ENCODE measurements around the gene APOBEC3F.
"Not testable (repeated sequence)": the region's sequence is repeated elsewhere in the genome, so short reads cannot be mapped to it uniquely, and the experiment has no call there.

The APOBEC3F gene

DNA sequence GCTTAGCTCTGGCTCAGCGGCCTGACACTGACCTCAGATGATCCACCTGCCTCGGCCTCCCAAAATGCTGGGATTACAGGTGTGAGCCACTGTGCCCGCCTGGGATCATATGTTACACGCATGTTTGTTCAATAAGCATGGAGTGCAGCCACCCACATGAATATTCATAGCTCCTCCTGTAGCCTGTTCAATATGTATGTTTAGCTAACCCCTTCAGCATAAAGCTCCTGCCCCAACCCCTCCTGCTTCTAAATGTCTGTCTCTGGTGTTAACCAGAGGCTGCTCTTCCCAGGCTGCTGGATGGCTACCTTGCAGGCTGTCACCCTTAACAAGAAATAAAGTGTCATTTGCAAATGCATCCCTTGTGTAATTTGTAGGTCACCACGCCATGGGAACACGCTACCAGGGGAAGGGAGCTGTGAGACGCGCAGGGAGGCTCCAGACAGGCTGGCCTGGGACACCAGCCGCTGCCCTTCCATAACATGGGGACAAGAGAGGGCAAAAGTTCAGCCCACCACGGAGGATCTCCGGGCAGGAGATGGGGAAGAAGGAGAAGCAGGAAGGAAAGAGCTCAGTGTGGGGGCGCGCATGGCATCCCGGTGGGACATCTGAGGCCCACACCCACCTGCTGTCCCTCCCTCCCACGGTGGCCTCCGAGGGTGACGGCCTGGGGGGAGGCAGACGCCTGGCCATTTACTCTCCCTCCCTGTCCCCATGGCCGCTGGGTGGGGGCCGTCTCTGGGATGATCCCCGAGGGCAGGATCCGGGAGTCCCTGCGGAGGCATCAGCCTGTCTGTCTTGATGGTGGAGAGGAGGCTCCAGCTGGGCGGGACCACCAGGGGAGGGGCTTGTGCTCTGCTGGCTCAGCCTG lies 35.7 kb downstream of the APOBEC3F start:
- DNase-seq = not testable (repeated sequence)

DNA sequence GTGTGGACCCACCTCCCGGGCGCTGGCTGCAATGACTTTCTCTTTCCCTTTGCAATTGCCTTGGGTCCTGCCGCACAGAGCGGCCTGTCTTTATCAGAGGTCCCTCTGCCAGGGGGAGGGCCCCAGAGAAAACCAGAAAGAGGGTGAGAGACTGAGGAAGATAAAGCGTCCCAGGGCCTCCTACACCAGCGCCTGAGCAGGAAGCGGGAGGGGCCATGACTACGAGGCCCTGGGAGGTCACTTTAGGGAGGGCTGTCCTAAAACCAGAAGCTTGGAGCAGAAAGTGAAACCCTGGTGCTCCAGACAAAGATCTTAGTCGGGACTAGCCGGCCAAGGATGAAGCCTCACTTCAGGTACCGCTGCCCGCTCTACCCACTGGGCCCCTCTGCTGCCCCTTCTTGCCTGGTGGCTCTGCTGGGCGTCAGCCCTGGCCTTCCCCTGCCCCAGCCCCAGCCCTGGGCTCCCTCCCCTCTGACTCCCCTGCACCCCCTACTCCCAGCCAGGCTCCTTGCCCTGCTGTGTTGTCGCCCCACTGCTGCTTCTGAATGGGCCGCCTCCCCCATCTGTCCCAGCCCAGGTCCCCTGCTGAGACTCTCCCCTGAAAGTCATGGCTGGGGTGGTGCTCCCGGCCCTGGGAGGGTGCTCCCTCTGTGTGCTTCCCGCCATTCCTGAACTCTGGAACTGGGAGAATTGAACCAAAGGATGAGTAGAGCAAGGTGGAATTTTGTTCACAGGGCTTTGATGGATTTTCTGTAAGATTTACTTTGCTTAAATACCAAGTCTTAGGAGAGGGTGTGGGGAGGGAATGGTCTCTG lies 36.6 kb downstream of the APOBEC3F start, which contains the start of gene APOBEC3G:
APOBEC3G (plus strand) TSS at position 250 of the 815 bp plus-strand sequence; CDS start at position 337, 87 bp downstream.
- not testable (repeated sequence) for DNase-seq

DNA sequence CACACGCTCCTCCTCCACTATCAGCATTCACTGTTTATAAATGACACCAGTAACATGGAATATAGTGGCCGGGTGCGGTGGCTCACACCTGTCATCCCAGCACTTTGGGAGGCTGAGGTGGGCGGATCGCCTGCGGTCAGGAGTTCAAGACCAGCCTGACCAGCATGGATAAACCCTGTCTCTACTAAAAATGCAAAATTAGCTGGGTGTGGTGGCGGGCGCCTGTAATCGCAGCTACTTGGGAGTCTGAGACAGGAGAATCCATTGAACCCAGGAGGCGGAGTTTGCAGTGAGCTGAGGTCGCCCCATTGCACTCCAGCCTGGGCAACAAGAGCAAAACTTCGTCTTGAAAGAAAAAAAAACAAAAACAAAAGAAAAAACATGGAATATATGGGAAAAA lies 37.2 kb downstream of the APOBEC3F start:
- DNase-seq = not testable (repeated sequence)

DNA sequence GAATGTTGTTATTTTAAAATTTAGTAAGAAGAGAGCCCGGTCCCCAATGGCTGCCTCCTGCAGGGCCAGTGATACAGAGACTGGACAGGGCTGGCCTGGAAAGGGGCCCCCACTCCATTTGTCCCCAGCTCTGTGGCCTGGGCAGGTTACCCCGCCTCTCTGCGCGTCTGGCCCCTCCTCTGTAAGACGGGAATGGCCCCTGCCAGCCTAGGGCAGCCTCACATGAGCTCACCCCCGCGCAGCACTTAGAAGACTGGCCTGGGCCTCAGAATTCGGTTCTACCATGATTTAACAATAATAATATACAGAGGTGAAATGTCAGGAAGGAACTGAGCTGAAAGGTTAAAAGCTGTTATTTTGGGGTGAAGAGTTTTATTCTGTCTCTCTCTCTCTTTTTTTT lies 37.7 kb downstream of the APOBEC3F start:
- DNase-seq = no peak

DNA sequence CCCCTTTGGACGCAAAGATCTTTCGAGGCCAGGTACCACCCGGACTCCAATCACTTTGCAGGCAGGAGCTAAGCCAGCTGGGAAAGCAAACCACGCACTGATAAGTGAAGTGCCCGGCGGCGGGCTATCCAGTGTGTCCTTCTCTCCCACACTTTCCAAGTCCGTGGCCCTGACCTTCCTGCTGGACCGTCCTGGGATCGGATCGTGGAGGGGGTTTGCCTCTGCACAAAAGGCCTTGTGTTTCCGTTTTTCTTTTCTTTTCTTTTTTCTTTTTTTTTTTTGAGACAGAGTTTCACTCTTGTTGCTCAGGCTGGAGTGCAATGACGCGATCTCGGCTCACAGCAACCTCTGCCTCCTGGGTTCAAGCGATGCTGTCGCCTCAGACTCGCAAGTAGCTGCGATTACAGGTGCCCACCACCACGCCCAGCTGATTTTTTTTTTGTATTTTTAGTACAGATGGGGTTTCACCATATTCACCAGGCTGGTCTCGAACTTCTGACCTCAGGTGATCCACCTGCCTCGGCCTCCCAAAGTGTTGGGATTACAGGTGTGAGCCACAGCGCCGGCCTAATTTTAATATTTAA lies 38.5 kb downstream of the APOBEC3F start:
- DNase-seq = not testable (repeated sequence)

- no peak for DNase-seq
Measured at GRCh38 chr22:39080052-39080762, 39.5 kb downstream of the APOBEC3F start.

GRCh38 chr22:39081016-39081415 lies 40.4 kb downstream of the APOBEC3F start:
- no peak for DNase-seq

- no peak for DNase-seq
Measured at GRCh38 chr22:39081598-39081997, 40.9 kb downstream of the APOBEC3F start.

- DNase-seq = no peak
Measured at GRCh38 chr22:39083212-39084165, 42.8 kb downstream of the APOBEC3F start.

DNA sequence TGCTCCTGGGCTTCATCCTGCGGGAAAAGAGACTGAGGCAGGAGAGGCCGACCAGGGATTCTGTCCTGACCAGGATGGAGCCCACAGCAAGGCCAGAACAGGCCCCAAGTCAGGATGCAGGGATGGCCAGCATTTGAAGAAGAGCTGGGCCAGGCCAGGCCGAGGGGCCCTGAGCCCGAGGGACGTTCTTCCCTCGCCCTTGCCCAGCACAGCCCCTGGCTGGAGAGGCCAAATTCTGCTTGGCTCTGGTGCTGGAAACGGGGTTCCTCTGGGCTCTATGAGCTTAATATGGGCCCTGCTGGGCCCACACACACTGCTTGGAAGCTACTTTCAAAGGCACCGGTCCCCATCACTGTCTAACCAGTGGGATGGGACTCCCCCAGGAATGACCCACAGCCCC lies 44.0 kb downstream of the APOBEC3F start:
- no peak for DNase-seq

DNA sequence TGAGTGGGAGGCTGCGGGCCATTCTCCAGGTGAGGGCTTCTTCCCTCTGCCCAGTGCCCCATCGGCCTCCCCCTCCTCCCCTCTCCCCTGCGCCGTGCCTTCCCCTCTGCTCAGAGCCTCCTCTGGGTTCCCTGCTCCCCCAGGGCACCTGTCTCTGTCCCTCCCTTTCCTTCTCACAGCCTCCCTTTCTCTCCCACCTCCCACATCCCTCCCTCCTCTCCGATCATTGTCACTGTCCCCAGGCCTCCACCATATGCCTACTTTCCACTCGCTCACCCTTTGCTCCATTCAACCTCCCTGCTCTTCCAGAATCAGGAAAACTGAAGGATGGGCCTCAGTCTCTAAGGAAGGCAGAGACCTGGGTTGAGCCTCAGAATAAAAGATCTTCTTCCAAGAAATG lies 46.4 kb downstream of the APOBEC3F start:
- no peak for DNase-seq

DNA sequence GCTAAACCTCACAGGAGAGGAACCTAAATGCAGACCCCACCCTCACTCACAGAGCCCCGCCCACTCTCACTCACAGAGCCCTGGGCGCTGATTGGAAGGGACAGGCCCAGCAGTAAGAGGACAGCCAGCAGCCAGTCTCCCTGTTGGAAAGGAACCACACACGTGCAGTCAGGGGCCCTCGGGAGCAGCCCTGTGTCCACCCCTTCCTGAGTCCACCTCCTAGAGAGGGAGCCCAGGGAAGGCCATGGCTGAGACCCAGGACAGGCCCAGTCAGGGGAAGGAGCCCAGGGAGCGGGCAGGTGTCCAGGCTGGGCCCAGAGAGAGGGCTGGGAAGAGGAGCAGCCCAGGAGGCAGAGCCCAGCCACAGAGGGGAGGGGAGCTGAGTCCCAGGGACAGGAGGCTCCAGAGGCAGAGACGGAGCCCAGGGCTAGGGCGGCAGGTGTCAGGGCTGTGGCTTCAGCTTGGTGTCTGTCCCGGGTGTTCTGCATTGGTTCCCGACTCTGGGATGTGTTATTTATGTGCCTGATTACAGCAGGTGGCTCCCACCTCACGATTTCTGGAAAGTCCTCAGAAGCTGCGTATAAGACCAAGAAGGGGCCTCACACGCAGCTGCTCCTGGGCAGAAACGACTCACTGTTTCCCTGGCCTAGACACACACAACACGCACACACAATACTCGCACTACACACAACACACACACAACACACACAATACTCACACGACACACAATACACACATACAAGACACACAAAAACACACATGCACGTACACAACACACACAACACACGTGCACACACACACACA lies 47.4 kb downstream of the APOBEC3F start:
- no peak for DNase-seq

GRCh38 chr22:39088685-39089032 lies 48.0 kb downstream of the APOBEC3F start:
- no peak for DNase-seq

DNA sequence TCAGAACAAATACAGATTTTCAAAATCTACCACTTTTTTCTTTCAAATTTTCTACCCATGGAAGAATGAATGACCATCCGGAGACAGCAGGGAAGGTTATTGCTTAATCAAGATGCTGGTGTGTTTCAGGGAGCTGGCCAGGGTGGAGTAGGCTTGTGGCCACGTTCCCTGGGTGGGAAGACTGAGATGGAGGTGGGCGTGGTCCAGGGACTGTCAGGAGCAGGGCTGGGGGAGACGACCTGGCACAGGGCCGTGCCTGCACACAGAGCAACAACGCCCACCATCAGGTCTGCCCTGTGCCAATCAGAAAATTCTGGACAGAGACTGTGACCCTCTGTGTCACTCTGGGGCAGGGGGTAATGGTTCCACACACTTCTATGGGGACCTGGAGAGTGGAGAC lies 49.3 kb downstream of the APOBEC3F start:
- DNase-seq = no peak

- no peak for DNase-seq
Measured at GRCh38 chr22:39090426-39091064, 49.9 kb downstream of the APOBEC3F start.

DNA sequence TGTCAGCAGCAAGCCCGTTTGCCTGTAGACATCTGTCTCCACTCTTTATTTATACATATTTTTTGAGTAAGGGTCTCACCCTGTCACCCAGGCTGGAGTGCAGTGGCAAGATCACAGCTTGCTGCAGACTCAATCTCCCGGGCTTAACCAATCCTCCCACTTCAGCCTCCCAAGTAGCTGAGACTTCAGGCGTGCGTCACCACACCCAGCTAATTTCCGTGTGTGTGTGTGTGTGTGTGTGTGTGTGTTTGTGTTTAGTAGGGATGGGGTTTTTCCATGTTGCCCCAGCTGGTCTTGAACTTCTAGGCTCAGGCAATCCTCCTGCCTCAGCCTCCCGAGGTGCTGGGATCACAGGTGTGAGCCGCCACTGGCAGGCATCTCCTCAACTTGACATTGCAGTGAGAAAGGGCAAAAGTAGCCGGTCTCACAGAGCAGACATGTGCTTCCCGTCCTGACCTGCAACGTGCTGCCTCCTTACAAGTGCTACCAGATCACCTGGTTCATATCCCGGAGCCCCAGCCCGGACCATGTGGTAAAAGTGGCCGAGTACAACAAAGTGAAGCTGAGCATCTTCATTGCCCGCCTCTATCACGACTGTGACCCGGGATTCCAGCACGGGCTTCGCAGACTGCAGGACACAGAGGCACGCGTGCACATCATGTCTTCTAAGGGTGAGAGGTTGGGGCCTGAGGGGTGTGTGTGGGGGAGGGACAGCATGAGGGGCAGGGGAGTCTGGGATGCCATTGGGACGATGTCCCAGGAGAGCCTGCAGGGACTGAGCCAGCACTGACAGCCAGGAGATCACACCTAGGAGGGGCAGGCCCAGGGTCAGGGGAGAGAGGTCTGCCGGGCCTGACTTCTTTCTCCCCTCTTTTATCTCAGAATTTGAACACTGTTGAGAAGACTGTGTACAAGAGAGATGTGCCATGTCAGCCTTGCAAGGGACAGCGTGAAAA lies 50.7 kb downstream of the APOBEC3F start:
- DNase-seq = no peak

- DNase-seq = no peak
Measured at GRCh38 chr22:39092111-39092862, 51.6 kb downstream of the APOBEC3F start.

GRCh38 chr22:39094717-39095389 lies 54.2 kb downstream of the APOBEC3F start:
- DNase-seq = no peak

Data from NCI-H446 treated with DMSO at 0.1 percent for 48 hours (cell line).